ENCODE measurements around the gene SCAP.

- no peak for TF ChIP-seq CTCF (IDR thresholded peaks at IDR 0.05 in 8 of 11, conservative IDR thresholded peaks at IDR 0.05 in 3 of 11)
- no peak for TF ChIP-seq POLR2A (IDR thresholded peaks at IDR 0.05)
- no peak for TF ChIP-seq POLR2AphosphoS5 (IDR thresholded peaks at IDR 0.05)
Measured at GRCh38 chr3:47476330-47476626, 537 bp upstream of the SCAP start.

Data from spleen (tissue), 7 donors.